Renal cortical epithelial cell (primary cell): ENCODE data around the gene ASB2. TPM values are rescaled to one million over a fixed set of nuclear protein-coding genes. Genes with fewer than 3 reads are reported as not detected.

Source experiments
- DNase-seq: peaks from one replicate; pipeline ENCODE4 v3.0.0-alpha.2; 2011; ENCODE audit warnings: low read depth
- total RNA-seq: library from RNA; depleted of rRNA; stranded (reverse); fragments of >200 nt; gene quantifications from 2 replicates; pipeline ENCODE4 v1.2.3, GENCODE V29; 2014

ASB2 gene
- total RNA-seq, 1 donor from 2014 or later = 0.05 TPM

DNA sequence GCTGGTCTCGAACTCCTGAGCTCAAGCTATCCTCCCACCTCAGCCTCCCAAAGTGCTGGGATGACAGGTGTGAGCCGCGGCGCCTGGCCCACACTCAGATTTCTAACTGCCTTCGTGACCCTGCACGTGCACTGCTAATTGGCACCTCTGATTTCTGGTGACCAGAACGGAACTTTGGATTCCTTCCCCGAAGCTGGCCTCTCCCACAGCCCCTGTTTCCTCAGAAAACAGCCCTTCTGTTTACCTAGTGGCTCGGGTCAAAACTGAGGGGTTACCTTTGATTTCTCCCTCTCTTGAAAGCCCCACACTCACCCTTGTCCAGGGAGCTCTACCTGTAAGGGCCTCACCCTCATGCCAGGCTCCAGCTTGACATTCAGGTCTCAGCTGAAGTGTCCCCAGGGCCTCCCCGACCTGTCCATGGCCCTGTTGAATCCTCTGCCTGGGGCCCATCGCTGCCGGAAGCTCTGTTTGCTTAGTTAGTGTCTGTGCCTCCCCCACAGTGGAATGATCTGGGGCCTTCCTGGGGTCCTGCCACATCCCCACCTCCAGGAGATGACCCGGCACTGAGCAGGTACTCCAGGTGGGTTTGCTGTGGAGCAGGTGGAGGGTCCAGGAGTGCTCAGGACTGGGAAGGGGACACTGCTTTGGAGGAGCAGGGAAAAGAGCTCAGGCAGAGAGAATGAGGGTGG, 73.6 kb downstream of the ASB2 start:
- no peak for DNase-seq

DNA sequence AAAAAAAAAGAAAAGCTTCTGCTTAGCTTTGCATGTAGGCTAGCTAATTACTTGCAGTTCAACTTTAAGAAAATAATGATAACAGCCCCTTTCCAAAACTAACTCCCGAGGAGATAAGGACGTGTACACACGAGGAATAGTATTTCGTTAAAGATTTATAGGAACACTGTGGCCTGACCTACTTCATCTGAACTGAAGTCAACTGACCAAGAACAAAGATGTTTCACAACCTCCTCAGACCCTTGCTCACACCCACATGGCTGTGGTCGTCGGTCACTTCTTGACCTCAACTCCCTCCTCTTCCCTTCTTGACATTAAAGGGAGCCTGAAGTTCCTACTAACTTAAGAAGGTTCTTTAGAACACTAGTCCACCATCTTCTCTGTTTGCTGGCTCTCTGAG, 74.6 kb downstream of the ASB2 start:
- DNase-seq = peak; percentile 47

DNA sequence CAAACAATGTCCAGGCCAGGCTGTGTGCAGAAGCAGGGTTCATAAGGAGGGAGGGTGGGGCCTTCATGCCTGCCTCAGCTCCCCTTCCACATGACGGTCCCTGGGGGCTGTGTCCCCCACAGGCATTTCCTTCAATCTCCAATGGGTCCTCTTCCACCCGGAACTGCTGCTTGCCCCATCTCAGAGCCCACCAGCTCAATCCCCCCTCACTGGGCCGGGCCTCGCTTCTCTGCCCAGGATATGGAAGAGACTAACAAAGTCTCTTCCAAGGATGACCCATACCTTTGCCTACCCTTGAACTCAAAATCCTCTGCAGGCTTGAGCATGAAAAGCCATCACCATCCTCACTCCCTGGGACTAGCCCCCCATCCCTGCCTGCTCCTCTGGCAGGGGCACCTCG, 77.6 kb downstream of the ASB2 start:
- no peak for DNase-seq

DNA sequence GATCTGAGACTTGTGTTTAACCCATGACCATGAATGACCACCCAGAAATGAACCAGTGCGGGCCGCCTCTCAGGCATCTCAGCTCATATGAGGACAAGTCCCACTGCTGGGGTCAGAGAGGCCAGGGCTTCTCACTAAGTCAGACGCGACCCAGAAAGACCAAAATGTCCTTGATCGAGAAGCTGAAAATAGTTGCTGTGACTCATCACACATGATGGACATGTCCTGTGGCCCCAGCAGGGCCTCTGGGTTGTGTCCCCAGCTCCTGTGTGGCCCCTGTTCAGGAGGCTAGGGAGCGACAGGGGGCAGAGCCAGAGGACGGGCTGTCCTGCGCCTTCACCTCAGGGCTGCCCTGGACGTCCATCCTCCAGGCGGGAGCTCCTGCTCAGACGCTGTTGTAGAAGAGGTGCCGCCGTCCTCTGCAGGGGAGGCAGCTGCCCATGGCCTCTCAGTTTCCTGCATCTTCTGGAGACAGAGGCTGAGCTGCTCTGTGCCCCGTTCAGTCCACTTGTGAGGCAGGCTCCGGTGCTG, 78.2 kb downstream of the ASB2 start:
- DNase-seq = no peak

DNA sequence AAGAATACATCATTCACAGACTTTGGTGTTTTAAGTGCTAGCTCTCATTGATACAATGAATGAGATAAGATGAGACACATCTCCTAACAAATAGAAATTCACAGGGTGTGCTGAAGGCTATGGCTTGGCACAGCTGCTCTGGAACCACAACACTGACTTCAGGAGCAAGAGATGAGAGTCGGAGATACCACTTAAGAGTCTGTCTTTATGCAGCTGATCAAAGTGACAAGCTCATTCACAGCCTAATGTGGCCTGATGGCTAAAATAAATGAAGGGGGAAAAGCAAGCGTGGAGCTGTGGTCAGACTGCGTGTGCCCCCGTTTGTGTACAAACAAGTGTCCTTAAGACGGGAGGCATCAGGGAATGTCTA, 78.9 kb downstream of the ASB2 start:
- no peak for DNase-seq

DNA sequence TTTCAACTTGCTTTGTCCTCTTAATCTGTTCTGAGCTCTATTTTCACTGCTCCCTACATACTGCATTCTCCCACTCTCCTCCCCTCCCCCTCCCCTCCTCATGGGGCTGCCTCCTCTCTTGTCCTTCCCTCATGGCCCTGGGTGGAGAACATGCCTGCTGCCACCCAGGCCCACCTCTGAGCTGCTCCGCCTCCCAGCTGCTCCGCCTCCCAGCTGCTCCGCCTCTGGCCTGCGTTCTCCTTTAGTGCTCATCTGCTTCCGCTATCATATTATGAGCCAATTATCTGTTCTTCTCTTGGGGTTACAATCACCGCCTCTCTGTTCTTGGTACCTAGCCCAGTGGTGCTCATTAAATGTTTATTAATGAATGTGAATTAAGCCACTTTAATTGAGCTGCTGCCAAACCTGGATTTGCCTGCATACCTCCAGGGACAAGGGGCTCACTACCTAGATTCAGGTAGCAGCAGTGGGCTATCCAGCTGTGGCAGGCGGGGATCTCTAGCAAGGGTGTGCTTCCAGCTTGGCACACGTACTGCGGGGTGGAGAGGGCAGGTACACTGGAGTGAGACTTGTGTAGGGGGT, 81.3 kb downstream of the ASB2 start:
- DNase-seq = no peak

DNA sequence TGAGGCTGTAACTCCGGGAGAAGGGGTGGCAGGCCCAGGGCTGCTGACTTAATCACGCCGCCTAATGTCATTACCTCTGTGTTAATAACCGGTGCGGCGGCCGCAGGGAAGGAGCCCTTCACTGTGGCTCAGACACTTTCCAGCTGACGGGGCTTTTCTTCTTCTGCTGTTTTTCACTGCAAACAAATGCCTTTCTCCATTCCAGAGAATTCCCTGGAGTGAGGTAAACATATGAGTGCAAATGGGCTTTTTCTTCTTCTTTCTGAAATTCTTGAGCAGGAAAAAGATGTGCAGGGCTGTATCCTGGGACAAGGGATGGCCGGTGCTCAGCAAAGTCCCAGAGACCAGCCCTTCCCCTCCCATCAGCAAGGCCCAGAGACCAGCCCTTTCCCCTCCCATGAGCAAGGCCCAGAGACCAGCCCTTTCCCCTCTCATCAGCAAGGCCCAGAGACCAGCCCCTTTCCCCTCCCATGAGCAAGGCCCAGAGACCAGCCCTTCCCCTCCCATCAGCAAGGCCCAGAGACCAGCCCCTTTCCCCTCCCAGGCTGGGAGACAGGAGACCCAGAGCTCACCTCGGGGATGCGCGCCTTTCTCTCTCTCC, 82.6 kb downstream of the ASB2 start:
- DNase-seq = no peak

DNA sequence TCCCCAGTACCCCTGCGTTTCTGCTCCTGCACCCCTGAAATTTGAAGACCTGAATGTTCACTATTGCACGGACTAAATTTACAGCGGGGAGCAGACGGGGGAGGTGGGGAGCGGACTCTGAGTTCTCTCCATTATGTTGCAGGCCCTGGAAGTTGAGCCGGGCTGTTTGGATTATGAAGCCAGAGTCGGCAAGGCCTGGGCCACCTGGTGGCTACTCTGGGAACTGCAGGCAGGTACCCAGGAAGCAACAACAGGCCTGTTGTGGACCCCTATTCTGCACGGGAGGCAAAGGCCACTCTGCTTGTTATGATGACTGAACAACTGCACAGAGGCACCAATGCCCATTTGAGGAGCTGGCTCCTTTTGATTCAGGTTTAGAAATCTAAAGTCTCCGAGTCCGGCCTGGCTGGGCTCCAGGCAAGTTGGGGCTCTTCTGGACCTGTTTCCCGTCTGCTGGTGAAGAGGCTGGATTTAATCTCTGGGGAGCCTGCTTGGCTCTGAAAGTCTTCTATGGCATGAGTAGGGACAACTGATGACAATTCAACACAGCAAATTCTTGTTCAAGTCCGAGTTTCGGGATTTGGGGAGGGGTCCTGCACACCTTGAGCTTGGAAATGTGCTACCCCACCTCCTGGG, 83.3 kb downstream of the ASB2 start:
- DNase-seq = peak; percentile 19

DNA sequence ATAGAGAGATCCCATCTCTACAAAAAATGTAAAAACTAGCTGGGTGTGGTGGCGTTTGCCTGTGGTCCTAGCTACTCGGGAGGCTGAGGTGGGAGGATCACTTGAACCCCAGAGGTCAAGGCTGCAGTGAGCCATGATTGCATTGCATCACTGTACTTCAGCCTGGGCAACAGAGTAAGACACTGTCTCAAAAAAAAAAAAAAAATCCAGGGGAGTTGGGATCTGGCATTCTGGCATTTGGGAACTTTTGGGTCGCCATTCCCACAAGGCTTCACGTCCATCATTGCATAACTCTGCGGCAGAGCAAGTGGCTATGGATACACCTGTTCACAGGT, 83.9 kb downstream of the ASB2 start:
- DNase-seq = no peak

DNA sequence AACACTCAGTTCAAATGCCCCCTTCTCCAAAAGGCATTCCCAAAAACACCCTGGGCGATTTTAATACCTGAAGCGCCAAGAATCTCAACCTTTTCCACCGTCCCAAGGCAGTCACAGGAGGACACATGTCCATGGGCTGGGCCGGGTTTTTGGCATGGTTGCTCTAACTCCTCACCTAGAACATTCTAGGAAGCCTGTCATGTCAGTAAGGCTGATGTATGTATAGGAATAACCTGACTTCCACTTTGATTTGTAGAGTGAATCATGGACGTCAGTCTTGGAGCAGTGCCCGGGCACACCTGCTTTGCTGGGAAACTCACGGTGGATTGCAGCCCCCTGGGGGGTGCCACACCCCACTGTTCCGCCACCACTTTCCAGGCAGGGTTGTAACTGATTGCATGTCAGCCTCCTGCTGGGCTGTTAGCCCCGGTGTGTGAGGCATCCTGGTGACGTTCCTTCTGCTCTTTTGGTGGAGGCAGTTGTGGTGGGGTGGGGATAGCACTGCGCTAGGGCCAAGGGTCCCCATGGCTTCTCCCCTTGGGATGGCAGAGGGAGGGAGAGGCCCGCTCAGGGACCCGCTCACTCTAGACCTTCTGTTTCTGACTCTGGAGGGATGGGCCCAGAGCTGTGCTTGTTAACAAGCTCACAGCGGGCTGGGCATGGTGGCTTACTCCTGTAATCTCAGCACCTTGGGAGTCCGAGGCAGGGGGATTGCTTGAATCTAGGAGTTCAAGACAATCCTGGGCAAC, 84.4 kb downstream of the ASB2 start:
- DNase-seq = peak; percentile 1

DNA sequence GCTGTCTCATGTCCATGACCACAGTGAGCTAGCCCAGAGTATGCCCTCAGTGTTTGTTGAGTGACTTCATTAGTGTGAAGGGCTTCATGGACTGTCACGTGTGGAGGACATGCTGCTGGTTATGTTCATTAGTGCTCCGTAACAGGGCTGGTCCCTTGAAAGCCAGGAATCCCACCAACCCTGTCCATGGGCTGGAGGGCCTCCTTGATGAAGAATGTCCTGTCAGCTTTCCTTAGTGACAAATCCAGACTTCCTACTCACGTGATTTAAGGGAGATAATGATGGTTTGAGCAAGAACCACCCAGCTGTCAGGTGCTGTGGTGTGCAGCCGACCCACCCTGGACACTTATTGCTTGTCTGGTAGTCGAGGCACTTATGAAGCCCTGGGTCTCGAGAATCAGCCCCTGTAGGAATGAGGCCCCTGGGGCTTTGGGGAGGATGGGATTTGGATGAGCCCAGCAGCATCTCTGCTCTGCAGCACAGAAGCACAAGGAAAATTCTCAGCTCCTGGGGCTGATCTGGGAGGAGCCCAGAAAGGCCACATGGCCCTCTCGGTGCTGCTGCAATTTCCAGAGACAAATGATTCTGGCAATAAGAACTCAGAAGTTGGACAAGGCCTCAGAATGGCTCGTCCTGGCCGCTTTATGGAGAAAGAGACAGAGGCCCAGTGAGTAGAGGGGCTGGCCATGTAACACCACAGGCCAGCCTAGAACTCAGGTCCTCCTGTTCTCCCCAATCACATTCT, 86.5 kb downstream of the ASB2 start:
- no peak for DNase-seq

DNA sequence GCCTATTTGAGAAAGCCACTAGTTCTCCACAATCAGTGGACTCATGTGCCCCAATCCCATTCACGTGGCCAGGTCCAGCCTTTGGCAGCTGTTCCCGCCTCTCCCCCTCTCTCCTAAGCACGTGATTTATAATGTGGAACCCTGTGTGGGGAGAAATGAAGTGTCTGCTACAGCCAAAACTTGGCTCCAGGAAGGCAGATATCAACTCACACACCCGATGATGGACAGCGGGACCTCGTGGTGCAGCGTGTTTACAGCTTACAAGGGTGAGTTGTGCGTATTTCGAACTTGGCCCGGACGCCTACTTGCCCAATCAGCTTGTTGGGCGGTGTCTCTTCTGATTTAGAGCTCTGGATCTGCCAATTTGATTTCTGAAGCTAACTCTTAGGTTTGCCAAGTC, 87.4 kb downstream of the ASB2 start:
- DNase-seq = no peak

DNA sequence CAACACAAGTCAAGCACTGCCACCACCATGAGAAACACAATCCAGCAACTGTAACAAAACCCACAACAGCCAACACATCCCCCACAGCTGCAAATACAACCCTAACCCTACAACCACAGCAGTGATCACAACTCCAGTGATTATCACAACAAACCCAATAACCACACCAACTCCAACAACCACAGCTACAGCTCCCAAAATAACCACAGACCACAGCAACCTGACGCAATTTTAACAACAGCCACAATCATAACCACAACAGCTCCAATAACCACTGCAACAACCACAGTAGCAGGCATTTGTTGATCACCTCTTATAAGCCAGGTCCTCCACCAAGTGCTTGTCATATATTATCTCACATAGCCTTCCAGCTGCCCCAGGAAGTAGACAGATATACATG, 91.4 kb downstream of the ASB2 start:
- no peak for DNase-seq

Other genes with a start within 250 kb of the ASB2 start
- gene PRIMA1, start 188.1 kb downstream of the ASB2 start, total RNA-seq = not detected in 2 replicates
- gene FAM181A, start 49.2 kb downstream of the ASB2 start, total RNA-seq = not detected in 2 replicates
- not detected in 2 replicates for gene CCDC197, start 20.7 kb upstream of the ASB2 start, total RNA-seq
- 6.4 and 14.2 TPM in 2 replicates for gene OTUB2, start 49.8 kb upstream of the ASB2 start, total RNA-seq
- 114 and 161 TPM in 2 replicates for gene DDX24, start 104.6 kb upstream of the ASB2 start, total RNA-seq
- 7.5 and 15.3 TPM in 2 replicates for gene IFI27L1, start 104.7 kb upstream of the ASB2 start, total RNA-seq
- 3.0 and 179 TPM in 2 replicates for gene IFI27, start 134.2 kb upstream of the ASB2 start, total RNA-seq
- 31.2 and 53.8 TPM in 2 replicates for gene IFI27L2, start 153.0 kb upstream of the ASB2 start, total RNA-seq
- gene PPP4R4, start 197.8 kb upstream of the ASB2 start, total RNA-seq = 1.2 and 3.3 TPM in 2 replicates